ENCODE results near the gene MCIDAS. TPM values are rescaled to one million over a fixed set of nuclear protein-coding genes. Genes with fewer than 3 reads are reported as not detected.

The MCIDAS gene
- total RNA-seq, 1 experiment from 2014 or later, result 4.9 TPM

DNA sequence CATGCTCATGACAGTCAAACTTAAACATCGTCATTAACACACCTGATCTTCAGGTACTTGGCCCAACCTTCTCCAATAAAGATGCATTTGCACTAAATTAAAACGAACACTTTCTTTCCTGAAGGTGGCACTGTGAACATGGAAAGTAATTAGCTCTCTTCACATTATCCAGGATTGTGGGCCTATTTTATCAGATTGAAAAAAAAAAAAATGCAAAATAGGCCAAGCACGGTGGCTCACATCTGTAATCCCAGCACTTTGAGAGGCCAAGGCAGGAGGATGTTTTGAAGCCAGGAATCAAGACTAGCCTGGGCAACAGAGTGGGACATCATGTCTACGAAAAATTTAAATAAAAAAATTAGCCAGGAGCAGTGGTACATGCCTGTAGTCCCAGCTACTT lies 39.7 kb downstream of the MCIDAS start:
- peaks cover 24% of the 10 kb centered on the region for H3K27me3 Mint-ChIP-seq (ENCODE audit: unreplicated experiment)
- no TSS peak for BruUV-seq (replicated peaks)

DNA sequence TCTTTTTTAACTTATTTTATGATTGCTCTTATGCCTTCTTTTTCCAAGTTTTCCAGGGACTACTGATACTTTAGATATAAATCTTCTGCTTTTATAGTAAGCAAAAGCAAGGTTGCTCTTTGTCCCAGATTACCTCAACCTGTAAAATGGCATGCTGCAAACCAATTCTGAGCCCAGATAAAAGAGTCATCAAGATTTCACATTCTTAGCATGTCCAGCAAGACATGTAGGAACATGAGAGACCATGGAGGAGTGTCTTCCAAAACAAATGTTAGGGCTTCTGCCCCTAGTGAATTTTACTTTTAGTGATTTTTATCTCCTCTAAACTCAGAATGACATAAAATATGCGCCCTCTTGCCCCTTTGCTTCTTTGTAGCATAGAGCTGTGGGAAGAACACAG lies 47.1 kb downstream of the MCIDAS start:
- H3K27me3 Mint-ChIP-seq (ENCODE audit: unreplicated experiment), result no peaks in the 10 kb centered on the region
- CTCF ChIA-PET, result no interaction called here
- H3K4me3 Mint-ChIP-seq (ENCODE audit: low read depth, unreplicated experiment), result no peak overlapping the region
- DNase-seq, result no peak
- H3K36me3 Mint-ChIP-seq (ENCODE audit: insufficient read depth, unreplicated experiment), result peaks cover 4% of the 10 kb centered on the region
- H3K27ac Mint-ChIP-seq (ENCODE audit: unreplicated experiment), result no peak overlapping the region
- no peak for TF ChIP-seq CTCF (IDR thresholded peaks at IDR 0.05; ENCODE audit: unreplicated experiment)
- BruUV-seq (replicated peaks), result no TSS peak
- no peaks in the 10 kb centered on the region for H3K9me3 Mint-ChIP-seq (ENCODE audit: low read depth, unreplicated experiment)
- H3K4me1 Mint-ChIP-seq (ENCODE audit: low read depth, unreplicated experiment), result peaks cover 13% of the 10 kb centered on the region
- intact Hi-C loops (cut with micrococcal nuclease; ENCODE audit: unreplicated experiment), result no loop called here

More for the DNA sequence above, 39.7 kb downstream of the MCIDAS start:
- CTCF ChIA-PET, result interaction anchor here (0.7 to 1.2 kb wide), 7 partner anchors 10 to 284 kb away, joined by 3 to 11 read pairs (median 4); partner anchors contain the start of genes CCNO and GPX8
- TF ChIP-seq CTCF (IDR thresholded peaks at IDR 0.05; ENCODE audit: unreplicated experiment), result no peak
- Mint-ChIP-seq H3K4me3 (ENCODE audit: low read depth, unreplicated experiment) (no peak overlapping the region), H3K9me3 (ENCODE audit: low read depth, unreplicated experiment) (no peaks in the 10 kb centered on the region), H3K36me3 (ENCODE audit: insufficient read depth, unreplicated experiment) (no peaks in the 10 kb centered on the region), H3K27ac (ENCODE audit: unreplicated experiment) (no peak overlapping the region), H3K4me1 (ENCODE audit: low read depth, unreplicated experiment) (no peaks in the 10 kb centered on the region)
- intact Hi-C loops (cut with micrococcal nuclease; ENCODE audit: unreplicated experiment), result loop anchor here (5.0 kb wide), 2 partner anchors 45 to 505 kb away; partner anchors contain the start of gene CCNO
- peak; percentile 11 for DNase-seq

DNA sequence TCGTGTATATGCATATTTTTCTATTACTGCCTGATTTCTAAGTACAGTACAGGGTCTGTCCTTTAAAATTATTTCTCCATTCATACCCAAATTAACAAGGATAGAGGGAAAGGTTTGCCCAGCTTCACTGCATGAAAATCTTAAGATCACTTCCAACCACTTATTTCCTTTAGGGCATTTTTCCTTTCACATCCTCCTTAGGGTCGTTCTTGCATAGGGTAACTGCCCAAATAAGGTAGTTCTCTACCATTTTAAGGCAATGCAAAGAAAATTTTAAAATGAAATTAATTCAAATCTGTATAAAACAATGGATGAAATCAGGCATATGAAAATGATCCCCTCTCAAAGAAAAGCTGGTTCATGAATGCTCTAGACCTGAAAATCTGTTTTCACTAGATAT lies 50.0 kb downstream of the MCIDAS start:
- H3K4me3 Mint-ChIP-seq (ENCODE audit: low read depth, unreplicated experiment), result peak overlapping the region; percentile 72
- no peak overlapping the region for H3K27ac Mint-ChIP-seq (ENCODE audit: unreplicated experiment)
- H3K4me1 Mint-ChIP-seq (ENCODE audit: low read depth, unreplicated experiment), result peaks cover 22% of the 10 kb centered on the region
- H3K27me3 Mint-ChIP-seq (ENCODE audit: unreplicated experiment), result peaks cover 9% of the 10 kb centered on the region
- no peak for DNase-seq
- no peaks in the 10 kb centered on the region for H3K9me3 Mint-ChIP-seq (ENCODE audit: low read depth, unreplicated experiment)
- no peak for TF ChIP-seq CTCF (IDR thresholded peaks at IDR 0.05; ENCODE audit: unreplicated experiment)
- peaks cover 18% of the 10 kb centered on the region for H3K36me3 Mint-ChIP-seq (ENCODE audit: insufficient read depth, unreplicated experiment)
- intact Hi-C loops (cut with micrococcal nuclease; ENCODE audit: unreplicated experiment), result loop anchor here (5.0 to 10.0 kb wide), 3 partner anchors 40 to 758 kb away; partner anchors contain the start of genes DHX29 and MTREX
- CTCF ChIA-PET, result interaction anchor here (1.6 kb wide), 1 partner anchor 10 kb away, joined by 11 read pairs; no protein-coding TSS in a partner anchor
- BruUV-seq (replicated peaks), result no TSS peak

DNA sequence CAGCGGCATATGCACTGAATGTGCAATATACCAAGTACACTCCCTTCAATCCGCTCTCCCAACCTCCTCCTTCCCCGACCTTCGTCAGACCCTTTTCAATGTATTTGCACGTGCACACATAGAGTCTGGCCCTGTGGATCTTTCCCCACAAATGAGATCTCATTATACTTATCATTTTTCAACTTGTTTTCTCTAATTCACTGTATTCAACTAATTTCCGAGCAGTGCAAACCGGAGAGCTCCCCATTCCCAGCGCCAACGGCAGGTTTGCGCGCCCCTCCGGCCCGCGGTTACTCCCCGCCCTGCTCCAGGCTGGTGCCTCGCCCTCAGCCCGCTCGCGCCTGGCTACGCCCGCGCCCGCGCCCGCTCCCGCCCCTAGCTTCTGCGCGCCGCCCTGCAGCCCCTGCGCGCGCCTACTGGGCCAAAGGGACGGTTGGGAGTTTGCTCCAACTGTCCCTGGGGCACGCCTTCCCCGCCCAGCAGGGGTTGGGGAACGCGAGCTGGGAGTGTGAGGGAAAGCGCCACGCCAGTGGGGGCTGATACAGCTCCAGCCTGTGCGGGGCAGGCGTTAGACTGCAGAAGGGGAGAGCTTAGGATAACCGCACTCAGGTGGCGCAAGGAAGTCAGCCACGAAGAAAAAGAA lies 50.8 kb downstream of the MCIDAS start:
- H3K27ac Mint-ChIP-seq (ENCODE audit: unreplicated experiment), result no peak overlapping the region
- peak; percentile 80 for DNase-seq
- peaks cover 18% of the 10 kb centered on the region for H3K36me3 Mint-ChIP-seq (ENCODE audit: insufficient read depth, unreplicated experiment)
- intact Hi-C loops (cut with micrococcal nuclease; ENCODE audit: unreplicated experiment), result loop anchor here (5.0 to 10.0 kb wide), 3 partner anchors 41 to 759 kb away; partner anchors contain the start of genes DHX29 and MTREX
- H3K4me3 Mint-ChIP-seq (ENCODE audit: low read depth, unreplicated experiment), result peak overlapping the region; percentile 72
- H3K4me1 Mint-ChIP-seq (ENCODE audit: low read depth, unreplicated experiment), result peaks cover 22% of the 10 kb centered on the region
- TF ChIP-seq CTCF (IDR thresholded peaks at IDR 0.05; ENCODE audit: unreplicated experiment), result peak; percentile 21
- peaks cover 9% of the 10 kb centered on the region for H3K27me3 Mint-ChIP-seq (ENCODE audit: unreplicated experiment)
- CTCF ChIA-PET, result interaction anchor here (1.1 to 1.6 kb wide), 2 partner anchors 11 to 70 kb away, joined by 3 to 11 read pairs; no protein-coding TSS in a partner anchor
- no peaks in the 10 kb centered on the region for H3K9me3 Mint-ChIP-seq (ENCODE audit: low read depth, unreplicated experiment)
- no TSS peak for BruUV-seq (replicated peaks)

Data from Calu3 (cell line).